NCI-H510A treated with DMSO at 0.1 percent for 48 hours (cell line): Measurements from ENCODE around the gene TYW1B.
"Not testable (repeated sequence)": the region's sequence is repeated elsewhere in the genome, so short reads cannot be mapped to it uniquely, and the experiment has no call there.

Experiments used
- DNase-seq: peaks from one replicate; lab custom pipeline; 2025; lab: John Stamatoyannopoulos, UW

The TYW1B gene

DNA sequence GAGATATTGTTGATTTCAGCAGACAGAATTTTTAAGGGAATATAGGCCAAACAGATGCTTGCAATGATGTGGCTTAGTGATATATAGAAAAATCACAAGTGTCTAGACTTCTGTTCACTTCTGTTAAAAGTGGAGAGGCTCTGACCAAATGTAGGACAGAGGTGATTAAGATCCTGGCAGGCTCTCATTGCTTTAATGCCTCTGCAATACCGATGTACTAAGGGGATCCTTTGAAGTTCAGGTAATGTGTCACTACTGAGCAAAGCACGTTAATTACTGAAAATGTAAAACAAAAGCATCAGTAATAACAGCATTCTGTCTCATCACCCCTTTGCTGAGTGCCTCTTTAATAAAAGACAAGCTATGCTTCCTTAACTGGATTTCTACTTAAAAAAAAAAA lies 131.4 kb downstream of the TYW1B start:
- DNase-seq = not testable (repeated sequence)

DNA sequence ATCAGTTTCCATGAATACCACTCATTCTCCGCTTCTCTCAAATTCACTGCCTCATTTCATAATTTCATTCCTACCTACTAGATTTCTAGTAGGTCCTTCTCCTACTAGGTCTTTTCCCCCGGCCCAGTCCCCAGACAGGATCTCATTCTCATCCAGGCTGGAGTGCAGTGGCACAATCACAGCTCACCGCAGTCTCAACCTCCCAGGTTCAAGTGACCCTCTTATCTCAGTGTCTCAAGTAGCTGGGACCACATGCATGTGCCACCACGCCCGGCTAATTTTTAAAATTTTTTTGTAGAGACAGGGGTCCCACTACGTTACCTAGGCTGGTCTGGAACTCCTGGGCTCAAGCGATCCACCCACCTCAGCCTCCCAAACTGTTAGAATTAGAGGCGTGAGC lies 132.5 kb downstream of the TYW1B start:
- DNase-seq = not testable (repeated sequence)

DNA sequence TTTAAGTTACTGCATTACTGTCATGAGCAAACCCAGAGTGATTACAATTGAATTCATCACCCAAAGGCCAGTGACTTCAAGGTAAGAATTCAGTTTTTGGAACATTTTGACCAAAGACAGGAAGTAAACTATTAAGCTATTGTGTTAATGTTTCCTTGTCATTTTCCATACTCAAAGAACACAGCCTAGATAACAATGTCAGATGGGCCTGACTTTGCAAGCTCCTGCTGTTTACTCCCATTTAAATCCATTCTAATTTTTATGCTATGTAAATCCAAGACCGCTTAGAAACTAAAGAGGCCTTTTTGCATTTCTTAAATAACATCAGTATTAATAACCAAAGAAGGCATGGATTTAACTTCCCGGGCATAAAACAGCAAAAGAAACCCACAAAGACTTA lies 136.6 kb downstream of the TYW1B start:
- not testable (repeated sequence) for DNase-seq

DNA sequence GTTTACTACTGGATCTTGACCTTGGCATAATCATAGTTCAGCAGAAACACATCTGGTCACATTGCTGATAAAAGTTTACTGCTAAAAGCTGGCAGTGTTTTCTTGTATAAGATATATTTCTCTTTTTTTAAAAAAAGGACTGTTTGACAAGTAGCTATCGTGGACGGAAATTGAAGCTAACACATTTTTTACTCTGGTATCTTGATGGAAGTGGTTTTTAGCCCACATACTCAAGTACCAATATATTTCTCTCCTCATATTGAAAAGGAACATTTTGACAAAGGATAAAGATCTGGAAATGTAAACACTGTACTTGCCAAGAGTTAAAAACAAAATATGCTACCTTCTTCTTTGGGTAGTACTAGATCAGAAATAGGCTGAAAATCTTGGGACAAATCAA lies 137.8 kb downstream of the TYW1B start:
- not testable (repeated sequence) for DNase-seq

DNA sequence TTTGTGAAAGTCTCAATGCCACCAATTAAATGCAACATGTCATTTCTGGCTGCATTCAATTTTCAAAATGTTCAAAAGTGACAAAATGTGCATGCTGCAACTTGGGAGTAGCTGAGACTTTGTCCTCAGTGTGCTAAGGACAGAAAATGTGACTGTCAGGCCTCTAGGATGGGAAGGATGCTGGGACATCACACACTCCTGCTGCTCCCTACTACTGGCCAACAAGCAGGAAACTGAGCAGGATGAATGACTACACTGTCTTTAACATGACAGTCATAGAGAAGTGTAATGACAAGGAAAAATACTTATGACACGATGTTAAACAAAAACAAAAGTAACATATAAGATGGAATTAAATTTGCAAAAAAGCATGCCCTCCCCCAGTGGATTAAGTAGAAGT lies 138.7 kb downstream of the TYW1B start:
- not testable (repeated sequence) for DNase-seq

DNA sequence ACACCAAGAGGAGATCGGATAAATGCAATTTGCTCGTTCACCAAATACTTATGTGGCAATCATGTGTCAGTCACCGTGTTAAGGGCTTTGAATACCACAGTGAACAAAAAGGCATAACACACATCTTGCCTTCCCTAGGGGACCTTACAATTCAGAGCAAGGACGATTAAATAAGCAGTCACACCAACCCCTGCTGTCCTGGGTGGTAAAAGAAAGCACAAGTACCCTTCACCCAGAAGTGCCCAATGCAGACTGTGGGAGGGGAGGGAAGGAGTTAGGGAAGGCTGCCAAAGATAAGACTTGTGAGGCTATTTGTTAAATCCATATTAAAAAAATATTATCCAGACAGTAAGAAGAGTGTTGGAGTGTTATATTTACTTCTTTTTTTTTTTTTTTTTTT lies 146.8 kb downstream of the TYW1B start:
- not testable (repeated sequence) for DNase-seq

DNA sequence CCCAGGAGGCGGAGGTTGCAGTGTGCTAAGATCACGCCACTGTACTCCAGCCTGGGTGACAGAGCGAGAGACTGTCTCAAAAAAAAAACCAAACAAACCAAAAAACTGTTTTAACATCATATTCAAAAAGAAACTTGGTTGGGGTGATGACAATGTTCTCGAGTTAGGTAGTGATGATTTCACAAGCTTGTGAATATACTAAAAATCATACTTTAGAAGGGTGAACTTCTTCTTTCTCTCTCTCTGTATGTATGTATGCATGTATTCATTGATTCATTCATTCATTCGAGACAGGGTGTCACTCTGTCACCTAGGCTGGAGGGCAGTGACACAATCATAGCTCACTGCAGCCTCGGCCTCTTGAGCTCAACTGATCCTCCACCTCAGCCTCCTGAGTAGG lies 151.1 kb downstream of the TYW1B start:
- DNase-seq = not testable (repeated sequence)

DNA sequence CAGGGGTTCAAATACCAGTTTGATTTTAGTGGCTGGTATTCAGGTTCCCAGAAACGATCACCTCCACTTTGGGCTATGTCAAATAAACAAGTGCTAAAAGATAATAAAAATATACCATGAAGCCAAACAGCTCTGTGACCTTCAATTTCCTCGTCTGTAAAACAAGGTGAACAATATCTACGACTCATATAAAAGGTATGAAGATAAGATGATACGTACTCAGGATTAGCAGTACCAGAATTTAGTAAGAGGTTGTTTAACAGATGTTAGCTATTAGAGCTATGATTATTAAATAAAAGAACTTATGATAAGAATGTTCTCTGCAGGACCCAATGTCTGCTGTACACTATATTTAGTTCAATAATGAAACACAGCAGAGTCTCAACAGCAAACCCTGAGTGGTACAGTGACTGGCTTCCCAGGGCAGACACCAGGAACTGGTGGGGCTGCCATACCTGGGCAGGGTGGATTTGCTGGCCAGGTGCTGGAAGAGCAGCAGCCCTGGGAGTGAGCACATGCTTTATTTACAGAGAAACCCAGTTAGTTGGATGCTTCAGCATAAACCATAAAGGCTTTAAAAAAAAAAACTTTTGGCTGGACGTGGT lies 151.8 kb downstream of the TYW1B start:
- DNase-seq = not testable (repeated sequence)

DNA sequence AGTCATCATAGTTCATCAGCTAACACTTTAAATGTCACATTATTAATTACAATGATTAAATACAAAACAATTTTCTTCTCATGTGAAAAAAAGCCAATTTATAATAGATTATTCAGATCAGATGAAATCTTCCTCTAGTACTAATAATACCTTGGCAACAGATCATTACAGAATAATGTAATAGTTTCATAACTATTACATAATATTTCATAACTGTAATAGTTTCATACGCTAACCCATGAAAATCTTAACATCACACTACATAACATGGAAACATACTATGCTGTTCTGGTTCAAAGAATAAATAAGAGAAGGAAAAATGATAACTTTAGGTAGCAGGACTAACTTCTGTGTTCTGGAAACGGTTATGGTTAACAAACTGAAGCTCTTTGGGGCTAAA lies 152.3 kb downstream of the TYW1B start:
- DNase-seq = not testable (repeated sequence)

DNA sequence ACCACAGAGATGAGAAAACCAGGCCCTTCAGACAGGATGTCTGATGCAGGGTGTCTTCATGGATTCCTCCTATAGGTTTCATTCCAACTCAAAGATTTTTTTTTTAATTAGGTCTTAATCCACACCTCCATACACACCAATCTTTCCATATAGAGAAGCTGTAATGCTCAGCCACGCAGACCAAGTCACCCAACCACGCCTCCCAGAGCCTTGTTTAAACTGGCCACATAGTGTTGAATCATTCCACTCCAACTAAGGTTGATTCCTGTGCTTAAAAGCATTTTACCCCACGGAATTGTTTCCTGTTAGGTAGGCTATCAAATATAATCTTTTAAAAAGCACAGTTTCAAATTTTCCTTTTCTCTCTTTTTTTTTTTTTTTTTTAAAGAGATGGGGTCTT lies 153.6 kb downstream of the TYW1B start:
- DNase-seq = no peak

DNA sequence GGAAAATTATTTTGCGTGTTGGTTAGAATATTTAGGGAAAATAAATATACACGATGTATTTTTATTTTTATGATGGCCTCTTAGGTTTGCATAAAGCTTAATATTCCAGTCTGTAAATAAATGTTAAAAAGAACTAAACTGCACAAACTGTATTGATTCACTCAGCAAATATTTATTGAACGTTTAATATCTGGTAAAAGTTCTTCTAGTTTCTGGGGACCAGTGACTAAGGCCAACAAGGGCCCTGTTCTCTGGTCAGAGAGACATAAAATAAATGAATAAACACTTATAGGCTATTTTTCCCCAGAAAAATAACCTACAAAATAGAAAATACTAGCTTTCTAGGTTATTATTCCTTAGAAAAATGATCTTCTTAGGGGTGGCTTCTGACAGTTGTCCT lies 157.2 kb downstream of the TYW1B start:
- not testable (repeated sequence) for DNase-seq

DNA sequence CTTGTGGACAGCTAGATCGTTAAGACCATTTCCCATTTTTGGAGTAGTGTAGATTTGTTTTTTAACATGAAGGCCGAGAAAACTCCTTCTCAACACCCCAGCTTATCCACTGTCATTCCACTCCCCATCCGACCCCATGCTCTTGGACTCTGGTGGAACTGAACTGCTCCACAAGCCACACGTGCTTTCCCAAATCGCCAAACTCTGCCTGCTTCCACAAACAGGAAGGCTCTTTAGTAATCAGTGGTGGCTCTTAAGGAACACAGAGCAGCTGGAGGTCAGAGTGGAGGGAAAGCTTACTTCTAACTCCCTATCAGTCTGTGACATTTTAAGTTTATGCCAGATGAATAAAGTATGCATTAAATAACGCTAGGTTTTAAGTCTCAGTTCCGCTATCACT lies 159.6 kb downstream of the TYW1B start:
- not testable (repeated sequence) for DNase-seq

DNA sequence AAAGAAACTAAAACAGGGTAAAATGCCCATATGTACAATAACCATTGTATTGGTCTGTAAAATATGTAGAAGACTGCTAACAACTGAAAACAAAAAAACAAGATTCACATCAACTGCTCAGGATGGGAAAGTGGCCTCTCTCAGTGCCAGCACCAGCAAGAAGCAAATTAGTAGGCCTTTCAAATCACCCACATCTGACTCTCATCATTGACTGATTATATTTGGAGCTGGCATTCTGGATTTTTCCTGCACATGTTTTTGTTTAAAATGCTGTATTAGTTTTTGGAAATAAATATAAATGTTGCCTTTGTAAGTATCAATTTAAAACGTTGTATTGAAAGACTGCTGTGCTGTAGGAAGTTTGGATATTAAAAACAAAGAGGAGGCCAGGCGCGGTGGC lies 161.0 kb downstream of the TYW1B start:
- not testable (repeated sequence) for DNase-seq

DNA sequence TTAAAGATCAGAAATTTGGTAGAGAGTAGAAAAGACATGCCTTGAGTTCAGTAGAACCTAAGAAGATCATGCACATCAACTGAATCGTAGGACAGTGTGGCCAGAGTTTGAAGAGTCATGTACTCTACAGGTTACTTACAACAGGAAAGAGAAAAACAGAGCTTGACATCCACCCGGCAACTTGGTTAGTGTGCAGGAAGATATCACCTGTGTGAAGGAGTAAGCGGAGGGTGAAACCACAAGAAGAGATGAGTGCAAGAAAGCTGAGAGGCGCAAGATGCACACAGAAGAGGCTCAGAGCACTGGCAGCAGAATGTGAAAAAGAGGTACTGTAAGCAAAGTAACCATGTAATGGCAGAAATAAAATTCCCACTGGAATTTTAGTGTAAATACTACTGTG lies 179.4 kb downstream of the TYW1B start:
- DNase-seq = not testable (repeated sequence)

DNA sequence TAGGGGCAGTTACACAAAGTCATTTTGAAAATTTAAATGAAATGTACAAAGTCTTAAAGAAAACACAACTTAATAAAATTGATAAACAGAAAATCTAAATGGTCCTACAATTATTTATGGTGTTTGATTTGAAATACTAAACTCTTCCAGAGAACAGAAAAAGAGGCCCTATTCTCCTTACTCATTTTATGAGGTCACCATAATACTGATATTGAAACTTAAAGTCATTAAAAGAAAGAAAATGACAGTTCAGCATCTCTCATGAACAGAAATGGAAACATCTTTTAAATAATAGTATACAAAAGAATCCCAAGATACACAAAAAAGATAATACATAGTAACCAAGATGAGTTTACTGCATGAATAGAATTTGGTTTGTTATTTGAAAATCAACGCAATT lies 184.3 kb downstream of the TYW1B start:
- DNase-seq = not testable (repeated sequence)

DNA sequence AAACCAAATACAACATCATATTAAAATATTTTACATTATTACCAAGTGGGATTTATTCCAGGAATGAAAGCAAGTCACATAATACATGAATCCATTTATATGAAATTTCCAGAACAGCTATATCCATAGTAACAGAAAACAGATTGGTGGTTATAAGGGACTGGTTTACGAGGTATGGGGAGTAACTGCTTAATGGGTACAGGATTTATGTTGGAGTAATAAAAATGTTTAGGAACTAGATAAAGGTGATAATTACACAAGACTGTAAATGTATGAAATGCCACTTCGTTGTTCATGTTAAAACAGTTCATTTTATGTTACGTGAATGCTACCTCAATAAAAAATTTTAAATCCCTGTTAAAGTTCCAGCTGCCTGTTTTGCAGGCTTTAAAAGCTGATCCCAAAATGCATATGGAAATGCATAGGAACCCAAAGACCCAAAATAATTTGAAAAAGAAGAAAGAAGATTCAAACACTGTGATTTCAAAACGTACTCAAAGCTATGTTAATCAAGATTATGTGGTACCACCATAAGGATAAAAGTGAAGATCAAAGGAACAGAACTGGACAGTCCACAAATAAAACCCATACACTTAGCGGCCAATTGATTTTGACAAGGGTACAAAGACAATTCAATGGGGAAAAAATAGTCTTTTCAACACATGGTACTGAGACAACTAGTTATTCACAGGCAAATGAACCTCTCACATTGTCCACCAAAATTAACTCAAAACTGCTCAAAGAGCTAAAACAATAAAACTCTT lies 186.3 kb downstream of the TYW1B start:
- not testable (repeated sequence) for DNase-seq

DNA sequence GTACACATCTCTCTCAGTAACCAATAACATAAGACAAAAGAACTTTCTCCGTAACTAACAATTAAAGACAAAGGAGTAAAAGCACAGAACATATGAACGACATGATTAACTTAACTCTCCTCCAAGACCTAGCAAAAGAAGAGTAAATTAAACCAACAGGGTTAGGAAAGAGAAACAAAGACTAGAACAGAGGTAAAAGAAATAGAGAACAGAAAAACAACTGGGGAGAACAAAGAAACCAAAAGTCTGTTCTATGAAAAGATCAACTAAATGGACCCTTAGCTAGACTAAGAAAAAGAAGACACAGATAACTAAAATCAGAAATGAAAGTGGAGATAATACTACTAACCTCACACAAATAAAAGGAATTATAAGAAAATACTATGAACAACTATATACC lies 187.3 kb downstream of the TYW1B start:
- not testable (repeated sequence) for DNase-seq

DNA sequence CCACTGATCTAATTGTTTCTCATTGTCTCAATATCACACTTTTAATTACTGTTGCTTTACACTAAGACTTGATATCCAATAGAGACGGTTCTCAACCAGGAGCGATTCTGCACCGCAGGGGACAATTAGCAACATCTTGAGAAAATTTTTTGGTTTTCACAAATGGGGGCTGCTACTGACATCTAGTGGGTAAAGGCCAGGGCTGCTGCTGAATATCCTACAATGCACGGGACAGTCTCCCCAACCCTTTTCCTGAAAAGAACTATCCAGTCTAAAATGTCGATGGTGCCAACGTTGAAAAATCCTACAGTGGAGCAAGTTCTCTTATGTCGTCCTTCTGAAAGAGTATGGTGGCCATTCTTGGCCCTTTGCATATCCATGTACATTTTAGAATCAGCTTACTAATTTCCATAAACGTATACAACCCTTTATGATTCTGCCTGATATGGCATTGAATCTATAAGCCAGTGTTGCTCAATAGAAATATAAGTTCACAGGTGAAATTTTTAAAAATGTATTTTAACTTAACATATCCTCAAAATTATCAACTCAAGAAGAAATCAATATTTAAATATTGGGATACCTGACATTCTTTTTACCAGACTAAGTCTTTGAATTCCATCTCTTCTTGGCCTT lies 192.6 kb downstream of the TYW1B start:
- not testable (repeated sequence) for DNase-seq

DNA sequence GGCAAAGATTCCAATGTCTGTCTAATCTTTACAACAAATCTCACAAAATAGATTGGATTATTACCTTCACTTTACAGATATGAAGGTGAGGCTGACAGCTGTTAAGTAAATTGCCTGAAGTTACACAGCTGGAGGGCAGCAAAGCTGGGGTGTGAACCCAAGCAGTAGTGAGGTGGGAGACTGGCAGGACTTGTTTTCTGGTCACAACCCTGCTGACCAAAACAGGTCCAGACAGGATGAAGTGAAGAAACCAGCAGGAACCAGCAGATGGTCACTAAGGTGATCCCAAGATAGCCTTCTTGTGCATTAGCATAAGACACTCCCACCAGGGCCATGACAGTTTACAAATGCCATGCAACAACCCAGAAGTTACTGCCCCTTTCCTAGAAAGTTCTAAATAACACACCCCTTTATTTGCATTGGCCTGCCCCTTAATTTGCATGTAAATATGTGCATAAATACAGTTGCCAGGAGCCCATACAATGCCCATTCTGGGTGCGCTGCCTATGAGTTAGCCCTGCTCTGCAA lies 195.2 kb downstream of the TYW1B start:
- not testable (repeated sequence) for DNase-seq

DNA sequence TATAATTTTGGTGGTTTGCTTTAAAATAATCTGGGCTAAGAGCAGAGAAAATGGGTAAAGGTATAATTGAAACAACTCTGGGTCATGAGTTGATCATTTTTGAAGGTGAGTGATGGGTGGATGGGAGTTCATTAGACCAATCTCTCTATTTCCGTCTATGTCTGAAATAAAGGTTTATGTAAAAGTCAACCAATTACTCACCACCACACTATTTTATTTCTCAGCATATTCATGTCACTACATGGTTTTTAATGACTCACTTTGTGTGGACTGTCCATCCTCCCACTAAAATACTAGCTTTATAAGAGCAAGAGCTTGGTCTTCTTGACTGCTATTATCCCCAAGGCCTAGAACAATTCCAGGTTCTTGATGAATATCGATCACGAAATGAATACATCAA lies 199.6 kb downstream of the TYW1B start:
- not testable (repeated sequence) for DNase-seq

DNA sequence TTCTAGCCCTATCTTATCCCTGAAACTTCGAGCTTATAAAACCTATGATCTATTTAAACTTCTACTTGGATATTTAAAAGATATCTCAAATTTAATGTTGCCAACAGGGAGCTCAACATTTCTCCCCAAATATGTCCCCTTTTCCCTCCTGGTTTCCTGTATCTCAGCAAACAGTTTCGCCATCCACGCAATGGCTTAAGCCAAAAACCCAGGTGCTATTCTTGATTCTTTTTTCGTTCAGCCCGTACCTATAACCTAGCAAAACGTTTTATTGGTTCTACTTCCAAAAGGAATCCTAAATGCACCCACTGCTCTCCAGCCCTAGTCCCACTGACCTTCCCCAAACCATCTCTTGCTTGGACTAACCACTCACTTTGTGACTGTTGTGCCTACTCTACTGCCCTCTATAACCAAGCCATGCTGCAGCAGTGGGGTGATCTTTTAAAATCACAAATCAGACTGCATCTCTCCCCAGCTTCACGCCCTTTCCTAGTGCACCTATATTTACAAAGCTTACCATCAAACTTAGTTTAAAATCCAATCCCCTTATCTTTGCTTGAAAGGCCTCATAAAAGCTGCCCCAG lies 201.5 kb downstream of the TYW1B start:
- not testable (repeated sequence) for DNase-seq

DNA sequence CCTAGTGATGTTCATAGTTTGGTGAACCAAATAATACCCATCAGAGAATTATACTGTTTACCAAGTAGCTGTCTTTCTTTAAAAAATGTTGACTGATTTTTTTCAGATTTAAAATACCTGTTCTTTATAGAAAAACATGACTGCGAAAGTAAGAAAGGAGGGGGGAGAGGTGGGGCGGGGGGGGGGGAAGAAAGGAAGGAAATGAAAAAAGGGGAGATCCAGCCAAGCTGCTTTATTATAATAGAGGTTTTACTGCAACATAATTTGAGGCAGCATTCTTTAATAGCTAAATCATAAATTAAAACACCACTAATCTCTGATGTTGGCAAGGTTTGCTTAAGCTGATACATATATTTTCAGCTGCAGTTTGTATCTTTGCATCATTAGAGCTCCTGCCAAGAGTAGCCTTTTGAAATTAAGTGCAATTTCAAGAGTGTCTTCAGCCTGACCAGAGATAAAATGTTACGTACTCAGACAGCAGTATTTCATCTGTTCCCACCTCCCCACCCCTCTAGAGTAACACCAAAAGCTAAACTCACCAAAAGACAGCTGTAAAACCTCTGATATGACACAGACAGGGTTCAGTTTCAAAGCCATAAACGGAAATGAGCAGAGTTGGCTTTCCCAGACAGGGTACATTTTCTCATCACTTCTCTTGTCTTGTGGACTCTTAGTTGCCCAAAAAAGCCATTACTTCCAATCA lies 202.1 kb downstream of the TYW1B start:
- not testable (repeated sequence) for DNase-seq
